Occipital lobe (tissue), 2 donors: ENCODE measurements around the gene CCDC177. TPM values are rescaled to one million over a fixed set of nuclear protein-coding genes. Genes with fewer than 3 reads are reported as not detected.

Experiments used
- DNase-seq: peaks from one replicate; lab custom pipeline; 2025; lab: John Stamatoyannopoulos, UW
- total RNA-seq: library from RNA; depleted of rRNA; stranded (reverse); fragments of >200 nt; gene quantifications from one replicate; pipeline ENCODE4 v1.2.3, GENCODE V29; 2014

Gene CCDC177
- total RNA-seq, 1 donor from 2014 or later = 6.9 TPM

DNA sequence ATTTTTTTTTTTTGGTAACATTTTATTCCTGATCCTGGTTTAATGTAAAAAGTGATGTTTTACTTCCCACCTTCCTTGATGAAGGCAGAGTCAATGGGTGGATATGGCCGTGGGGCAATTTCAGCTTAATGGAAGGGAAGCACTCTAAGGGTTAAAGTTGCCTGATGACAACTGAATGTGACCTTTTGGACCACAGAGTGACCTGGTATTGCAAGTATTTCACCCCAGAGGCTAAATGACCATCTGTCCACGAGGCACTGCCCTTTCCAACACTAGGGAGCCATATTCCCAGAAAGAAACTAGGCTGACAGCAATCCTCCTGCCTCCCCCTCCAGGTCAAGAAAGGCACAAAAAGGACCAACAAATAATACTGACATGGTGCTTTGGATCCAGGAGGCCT is 4.8 kb downstream of the CCDC177 start:
- no peak for DNase-seq

DNA sequence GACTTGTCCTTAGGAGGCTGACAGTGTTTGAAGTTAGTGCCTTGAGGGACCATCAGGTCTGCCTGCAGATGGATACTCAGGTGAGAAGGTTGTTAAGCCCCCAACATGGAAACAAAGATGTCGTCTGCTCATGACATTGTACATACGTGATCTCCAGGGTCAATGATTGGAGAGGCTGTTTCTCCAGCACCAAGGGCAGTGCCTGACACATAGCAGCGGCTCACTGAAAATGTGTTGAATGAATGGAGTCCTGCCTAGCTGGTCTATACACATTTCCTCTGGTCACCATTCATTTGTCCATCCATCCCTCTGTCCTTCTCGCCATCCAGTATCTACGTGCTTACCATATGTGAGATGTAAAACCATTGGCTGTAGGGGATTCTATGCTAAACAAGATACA is 7.1 kb downstream of the CCDC177 start:
- no peak for DNase-seq

DNA sequence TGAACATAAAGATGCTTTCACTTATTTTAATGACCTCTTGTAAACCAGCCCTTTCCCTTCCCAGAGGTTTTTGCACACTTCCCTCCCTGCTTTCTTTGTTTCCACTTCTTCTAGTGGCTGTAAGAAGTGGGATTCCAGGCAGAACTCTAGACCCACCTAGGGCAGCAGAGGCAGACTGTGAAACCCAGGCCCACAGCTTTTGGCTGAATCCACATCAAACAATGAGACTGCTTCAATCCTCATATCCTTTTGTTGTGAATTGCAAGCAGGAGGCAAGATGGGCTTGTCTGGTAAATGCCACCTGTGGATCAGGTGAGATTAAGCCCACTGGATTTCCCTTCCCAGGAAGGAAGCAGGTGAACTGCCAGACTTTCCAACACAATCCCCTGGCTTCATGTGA is 12.8 kb downstream of the CCDC177 start:
- DNase-seq = no peak

DNA sequence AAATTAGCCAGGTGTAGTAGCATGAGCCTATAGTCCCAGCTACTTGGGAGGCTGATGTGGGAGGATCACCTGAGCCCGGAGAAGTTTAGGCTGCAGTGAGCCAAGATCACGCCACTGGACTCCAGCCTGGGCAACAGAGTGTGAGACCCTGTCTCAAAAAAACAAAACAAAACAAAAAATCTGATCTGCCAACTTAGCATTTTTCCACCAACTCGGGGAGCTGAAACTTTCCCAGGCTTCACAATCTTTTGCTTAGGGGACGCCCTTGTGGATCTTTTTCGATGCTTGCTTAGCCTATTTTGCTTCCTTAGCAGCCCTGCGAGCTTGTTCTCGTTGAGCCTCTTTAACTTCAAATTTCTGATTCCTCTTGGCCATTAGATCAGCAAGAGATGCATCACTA is 13.8 kb downstream of the CCDC177 start:
- no peak for DNase-seq

DNA sequence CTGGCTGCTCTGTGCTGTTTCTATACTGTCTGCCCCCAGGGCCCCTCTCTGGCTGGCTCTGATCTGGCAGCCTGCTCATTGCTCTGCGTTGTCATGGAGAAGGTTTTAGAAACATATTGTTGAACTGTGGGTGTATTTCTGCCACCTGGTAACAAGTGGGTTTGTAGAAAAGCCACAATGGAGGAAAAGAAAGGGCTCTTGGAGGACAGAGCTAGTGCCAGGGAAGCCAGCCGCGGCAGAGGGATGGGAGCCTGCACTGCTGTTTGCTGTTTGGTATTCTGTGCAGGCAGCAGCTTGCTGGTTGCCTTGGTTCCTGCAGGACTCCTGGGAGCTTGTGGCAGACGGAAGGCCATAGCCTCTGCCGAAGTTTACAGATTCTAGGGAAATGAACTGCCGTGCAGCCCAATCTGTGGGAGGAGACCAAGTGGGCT is 15.1 kb downstream of the CCDC177 start:
- peak; percentile 28 for DNase-seq

DNA sequence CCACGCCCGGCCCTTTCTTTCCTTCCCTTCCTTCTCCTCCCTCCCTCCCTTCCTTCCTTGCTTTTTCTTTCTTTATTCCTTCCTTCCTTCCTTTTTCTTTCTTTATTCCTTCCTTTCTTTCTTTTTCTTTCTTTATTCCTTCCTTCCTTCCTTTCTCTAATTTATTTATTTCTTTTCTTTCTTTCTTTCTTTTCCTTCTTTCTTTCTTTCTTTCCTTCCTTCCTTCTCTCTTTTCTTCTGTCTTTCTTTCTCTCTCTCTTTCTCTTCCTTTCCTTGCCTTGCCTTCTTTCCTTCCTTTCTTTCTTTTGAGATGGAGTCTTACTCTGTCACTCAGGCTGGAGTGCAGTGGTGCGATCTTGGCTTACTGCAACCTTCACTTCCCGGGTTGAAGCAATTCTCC is 15.9 kb downstream of the CCDC177 start:
- no peak for DNase-seq

DNA sequence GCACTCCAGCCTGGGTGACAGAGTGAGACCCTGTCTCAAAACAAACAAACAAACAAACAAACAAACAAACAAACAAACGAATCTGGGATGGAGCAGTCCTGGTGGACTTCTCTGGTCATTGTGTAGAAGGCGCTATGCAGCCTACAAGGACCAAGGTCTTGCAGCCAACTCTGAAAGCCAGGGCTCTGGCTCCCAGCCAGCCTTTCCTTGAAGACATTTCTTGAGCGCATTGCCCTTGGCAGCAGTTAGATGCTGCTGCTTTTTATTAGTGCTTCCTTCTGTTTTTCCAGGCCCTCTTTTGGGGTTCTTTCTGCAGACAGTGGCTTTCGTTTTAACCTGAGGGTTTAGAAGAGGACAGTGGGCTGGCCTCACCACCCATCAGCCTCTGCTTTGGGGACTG is 20.2 kb downstream of the CCDC177 start:
- no peak for DNase-seq

DNA sequence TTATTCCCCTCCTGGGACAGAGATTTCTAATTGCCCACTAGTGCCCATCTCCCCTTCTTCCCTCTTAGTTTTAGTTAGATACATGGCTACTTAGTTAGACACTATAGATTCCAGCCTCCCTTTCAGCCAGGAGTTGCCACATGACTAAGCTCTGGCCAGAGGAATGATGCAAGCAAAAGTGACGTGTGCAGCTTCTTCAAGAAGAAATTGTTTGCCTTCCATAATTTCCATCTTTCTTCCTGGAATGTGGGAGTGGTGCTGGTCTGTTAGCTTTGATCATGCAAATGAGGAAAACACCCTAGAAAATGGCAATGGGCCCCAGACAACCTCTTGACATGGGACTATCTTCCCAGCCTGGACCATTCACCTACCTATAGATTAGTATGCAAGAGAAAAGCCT is 21.4 kb downstream of the CCDC177 start:
- no peak for DNase-seq

DNA sequence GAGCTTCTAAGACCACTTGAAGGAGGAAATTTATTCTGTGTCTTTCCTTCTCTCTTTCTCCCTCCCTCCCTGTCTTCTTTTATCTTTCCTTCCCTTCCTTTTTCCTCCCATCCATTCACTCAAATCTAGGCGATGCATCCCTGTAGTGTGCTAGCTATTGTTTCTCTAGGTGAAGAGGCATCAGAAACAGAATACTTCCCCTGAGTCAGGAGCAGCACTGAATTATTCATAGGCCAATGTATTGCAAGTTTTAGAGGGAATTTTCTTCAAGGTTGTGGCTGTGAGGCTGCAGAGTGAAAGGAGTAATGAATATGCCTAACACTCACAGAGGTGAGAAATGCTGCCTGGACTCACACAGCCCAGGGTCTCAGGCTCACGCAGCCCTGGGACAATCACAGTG is 23.2 kb downstream of the CCDC177 start:
- DNase-seq = no peak

DNA sequence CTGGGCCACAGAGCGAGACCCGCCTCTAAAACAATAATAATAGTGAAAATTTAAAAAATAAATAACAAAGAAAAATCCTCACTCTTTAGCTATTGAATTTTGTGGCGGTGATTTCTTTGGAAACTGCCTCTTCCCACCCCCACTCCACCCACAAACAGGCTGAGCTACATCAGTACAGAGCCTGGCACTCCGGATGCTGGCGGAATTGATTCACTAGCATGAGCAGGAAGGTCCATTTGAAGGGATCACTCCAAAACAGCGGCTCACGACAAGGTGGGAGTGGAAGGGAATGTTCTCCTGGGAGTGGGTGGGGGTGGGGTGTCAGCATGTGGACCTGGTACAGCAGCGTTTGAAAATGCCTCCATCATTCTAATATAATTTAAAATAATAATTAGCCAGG is 26.1 kb downstream of the CCDC177 start:
- peak; percentile 12 for DNase-seq

DNA sequence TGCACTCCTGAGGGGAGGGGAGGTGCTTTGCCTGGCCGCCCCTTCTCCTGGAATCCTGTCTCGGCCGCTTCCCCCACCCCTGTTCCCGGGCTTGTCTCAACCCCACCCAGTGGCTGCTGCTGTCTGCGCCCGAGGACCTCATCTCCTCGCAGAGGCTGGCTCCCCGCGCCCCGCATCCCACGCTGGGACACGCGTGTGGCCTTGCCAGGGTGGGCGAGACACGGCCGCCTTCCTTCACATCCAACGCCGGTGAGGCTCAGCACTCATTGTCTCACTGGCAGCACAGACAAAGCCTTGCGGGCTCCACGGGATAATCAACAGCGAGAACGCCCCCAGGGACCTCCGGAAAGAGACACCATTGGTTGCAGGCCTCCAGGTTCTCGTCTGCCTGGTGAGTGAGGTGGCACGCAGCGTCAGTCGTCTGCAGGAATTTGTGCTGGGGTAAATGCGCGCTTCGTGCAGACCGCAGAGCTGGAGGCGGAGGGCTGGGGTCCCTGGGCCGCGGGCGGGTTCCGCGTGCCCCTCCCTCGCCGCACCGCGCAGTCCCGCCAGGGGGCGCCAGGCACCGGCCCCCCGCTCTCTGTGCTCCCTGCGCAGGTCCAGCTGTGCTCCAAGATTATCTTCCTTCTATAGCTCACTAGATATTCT is 26.8 kb downstream of the CCDC177 start:
- peak; percentile 62 for DNase-seq

DNA sequence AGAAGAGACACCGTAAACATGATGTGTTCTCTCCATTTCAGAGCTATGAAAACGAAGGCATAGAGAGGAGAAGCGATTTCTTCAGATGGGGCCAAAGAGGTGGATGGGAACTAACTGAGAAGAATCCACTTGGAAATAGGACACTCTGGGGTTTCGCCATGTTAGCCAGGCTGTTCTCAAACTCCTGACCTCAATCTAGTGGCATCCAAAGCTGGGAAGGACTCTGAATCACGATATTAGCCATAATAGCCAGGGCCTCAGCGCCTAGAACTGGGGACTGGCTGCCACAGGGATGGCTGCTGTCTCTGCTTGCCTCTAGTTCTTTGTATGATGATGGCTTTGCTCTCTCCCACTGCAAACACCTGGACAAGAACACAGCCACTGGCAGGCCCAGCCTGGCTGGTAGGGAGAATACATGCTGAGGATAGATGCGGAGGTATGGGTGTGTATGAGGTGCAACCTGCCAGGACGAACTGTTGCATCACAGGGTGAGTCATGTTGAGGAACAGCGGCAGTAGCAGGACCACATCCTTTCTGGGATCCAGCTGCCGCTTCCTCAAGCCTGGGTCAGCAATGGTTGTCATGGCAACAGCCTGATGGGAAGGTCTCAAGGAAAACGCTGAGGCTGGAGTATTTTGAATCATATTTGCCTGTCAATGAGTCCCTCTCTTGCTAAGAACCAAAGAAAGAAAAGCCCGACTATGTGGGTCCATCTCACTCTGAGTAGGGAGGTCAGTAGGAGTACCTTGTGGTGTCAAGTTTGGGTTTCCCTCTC is 31.1 kb downstream of the CCDC177 start:
- DNase-seq = peak; percentile 59

DNA sequence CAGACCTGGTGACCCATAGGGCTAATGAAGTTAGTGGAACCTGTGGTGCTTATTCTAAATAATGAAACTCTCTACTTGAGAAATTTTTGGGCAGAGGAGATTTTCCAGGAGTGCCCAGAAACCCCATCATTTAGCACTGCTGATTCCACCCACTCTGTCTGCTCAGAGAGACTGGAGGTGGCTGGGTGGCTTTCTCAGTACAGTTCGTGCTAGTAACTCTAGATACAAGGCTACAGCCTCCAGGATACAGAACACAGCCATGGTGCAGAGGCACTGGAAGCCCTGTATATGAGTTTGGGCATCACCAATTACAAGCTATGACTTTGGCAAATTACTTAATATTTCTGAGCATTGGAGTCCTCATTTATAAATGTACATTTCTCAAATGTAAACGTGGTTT is 32.4 kb downstream of the CCDC177 start:
- DNase-seq = peak; percentile 5

DNA sequence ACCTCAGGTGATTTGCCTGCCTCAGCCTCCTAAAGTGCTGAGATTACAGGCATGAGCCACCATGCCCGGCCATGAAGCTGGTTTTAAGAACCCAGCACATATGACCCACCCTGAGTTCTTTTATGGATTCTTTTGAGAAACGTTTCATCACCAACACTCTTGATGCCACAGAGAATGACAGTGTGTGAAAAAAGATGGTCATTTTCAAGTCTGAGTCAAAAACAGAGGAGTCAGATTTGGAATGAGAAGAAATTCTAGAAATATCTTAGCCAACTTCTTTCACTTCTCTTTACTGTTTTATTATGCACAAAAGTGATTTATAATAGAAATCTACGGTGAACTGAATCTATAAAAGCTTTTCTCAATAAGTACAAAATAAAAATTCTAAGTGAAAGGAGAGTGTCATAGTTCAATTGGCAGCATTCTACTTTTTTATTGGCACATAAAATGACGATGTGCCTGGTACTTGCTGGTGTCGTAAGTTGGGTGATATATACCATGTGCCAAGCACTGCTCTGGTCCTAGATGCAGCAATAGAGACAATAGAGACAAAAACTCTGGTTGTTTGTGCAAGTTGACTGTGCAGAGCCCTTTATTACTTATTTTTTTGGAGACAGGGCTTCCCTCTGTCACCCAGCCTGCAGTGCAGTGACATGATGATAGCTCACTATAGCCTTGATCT is 33.9 kb downstream of the CCDC177 start:
- DNase-seq = no peak

DNA sequence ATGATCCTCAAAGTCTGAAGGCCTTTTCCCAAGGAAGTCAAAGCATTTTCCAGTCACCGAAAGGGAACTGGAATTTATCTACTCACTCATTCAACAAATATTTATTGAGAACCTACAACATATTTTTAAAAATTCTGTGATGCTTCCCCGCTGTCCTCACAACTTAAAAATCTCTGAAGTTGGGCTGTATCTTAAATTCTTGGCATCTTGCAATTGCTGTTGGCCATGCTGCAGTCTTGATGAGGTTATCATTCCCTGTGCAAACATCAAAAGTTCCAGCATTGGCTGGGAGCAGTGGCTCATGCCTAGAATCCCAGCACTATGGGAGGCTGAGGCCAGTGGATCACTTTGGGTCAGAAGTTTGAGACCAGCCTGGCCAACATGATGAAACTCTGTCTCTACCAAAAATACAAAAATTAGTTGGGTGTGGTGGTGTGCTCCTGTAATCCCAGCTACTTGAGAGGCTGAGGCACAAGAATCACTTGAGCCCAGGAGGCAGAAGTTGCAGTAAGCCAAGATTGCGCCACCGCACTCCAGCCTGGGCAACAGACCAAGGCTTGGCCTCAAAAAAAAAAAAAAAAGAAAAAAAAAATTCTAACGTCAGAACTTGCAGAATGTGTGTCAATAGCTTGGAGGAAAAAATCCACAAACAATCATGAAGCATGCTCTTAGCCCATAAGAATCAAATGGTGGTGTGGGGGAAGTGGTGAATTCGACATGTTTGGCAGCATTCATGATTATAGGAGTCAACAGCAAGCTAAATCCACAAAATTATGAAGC is 34.9 kb downstream of the CCDC177 start:
- no peak for DNase-seq

DNA sequence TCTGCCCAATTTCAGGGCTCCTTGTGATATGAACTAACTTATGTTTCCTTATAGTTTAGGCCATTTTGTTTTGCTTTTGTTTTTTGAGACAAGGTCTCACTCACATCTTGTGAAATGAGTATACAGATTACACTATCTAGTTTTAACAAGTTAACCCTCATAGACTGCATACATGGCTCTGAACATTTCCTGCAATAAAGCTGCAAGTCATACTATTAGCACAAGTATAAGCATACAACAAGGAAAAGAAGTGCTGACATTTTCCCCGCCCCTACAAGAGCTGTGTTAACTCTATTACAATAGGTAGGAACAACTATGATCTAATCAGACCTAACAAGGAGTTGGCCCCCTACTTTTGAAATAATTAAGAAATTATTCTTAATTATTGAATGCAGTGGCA is 35.9 kb downstream of the CCDC177 start:
- DNase-seq = no peak

DNA sequence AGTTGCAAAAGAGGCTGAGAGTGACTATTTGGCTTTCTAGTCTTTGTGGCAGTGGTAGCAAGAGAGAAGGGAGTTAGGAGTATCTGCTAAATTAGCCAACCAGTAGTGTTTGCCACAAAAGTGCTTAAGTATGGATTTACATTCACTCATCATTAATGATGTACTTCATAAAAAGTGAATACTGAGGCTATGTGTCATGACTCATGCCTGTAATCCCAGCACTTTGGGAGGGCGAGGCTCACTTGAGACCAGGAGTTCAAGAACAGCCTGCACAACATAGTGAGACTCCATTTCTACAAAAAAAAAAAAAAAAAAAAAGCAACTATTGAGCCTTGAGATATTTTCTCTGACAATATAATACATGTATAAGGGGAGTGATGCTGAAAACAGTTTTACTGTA is 36.8 kb downstream of the CCDC177 start:
- DNase-seq = no peak

DNA sequence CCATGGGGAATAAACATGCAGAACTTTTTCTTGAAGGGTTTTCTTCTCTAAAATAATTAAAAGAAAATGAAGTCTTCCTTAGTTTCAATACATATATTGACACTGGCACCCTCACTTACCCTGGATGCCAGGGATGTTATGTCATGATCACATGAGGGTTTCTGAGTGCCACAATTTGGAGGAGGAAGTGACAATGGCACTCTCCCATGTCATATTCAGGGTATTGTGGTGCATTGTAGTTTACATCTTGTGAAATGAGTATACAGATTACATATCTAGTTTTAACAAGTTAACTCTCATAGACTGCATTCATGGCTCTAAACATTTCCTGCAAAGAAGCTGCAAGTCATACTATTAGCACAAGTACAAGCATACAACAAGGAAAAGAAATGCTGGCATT is 37.7 kb downstream of the CCDC177 start:
- DNase-seq = no peak

DNA sequence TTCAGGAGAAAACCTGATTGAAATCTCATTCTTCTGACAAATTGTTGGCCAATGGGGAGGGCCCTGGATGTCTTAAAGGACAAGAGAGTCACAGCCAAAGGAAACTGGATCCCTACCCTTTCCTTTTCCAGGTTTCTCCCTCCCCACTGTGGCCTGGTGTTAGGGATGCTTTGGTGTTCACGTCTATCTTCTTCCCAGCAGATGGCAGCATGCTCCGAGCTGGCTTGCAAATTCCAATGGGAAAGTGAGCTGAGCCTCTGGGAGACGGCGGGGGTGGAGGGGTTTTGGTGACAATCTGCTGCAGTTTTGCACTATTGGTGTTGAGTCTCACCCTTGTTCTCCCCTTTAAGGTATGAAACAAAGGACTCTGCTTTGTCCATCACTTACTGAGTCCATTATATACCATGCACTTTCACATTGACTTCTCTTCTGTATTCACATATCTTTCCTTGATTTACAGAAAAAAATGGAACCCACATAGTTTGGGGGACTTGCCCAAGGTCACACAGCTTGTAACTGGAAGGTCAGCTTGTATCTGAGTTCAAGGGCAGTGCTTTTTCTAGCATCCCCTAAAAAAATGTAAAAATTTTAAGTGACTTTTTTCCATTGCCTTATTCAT is 39.3 kb downstream of the CCDC177 start:
- peak; percentile 11 for DNase-seq

DNA sequence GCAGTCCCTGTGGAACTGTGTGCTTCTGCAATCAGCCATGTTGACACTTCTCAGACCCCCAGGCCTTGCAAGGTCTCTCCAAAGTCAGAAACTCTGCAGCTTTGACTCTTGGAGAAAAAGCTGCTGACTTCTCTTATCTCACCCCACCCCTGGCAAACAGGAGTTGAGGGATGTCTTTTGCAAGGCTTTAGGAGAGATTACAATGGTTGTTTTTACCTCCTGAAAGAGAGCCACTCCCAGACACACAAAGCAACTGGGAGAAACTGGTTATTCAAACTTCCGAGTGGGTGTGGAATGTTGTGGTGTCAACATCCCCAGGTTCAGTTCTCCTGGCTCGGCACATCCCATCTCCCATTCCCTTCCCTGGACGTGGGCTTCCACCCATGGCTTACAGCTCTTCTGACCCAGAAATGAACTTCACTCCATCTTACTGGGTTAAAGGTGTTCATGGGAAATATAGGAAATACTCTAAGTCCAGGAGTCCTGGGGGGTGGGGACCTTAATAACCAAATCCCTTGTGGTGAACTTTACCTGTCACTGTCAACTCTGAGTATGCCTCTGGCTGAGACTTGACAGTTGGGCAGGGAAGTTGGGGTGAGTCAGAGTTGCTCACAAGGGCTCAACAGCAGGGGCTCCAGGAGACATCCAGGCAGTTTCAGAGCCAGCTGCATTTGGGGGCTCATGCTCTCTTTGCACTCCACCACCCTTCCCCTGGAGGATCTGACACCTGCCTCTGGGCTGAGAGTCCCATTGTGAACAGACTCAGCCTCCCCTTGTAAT is 41.9 kb downstream of the CCDC177 start:
- DNase-seq = no peak

DNA sequence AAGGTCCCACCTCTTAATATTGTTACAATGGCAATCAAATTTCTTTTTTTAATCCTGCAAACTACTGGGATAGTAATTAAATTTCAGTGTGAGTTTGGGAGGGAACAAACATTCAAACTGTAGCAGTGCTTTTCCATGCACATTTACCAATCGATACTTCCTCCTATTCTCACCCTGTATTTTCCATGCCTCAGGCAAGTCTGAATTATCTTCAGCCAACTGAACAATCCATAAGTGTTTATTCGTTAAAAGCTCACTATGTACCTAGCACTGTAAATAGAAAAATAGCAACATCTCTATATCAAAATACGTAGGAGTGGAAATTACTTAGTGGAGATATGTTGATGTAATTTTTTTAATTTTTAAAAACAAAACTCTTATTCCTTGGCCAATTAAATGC is 43.5 kb downstream of the CCDC177 start:
- DNase-seq = no peak
